Measurements from ENCODE around the gene FIG4.

DNA sequence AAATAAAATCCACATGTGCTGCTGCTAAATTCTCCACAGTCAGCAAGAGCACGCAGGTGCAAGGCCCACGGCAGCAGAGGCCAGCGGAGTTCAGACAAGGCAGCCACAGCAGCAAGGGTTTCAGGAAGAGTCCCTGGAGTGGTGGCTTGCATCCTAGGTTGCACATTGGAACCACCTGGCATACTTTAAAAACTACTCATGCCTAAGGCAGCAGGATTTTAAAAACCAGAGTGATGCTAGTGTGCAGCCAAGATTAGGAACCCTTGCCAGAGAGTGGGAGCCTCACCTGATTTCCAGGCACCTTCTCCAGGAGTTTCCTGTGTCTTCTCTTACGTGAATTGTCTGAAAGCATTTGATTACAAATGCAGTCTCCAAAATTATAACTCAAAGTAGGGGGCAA is 183.0 kb downstream of the FIG4 start:
- TF ChIP-seq TAF1 (IDR thresholded peaks at IDR 0.05; ENCODE audit: borderline replicate concordance, low read depth, low read length): no peak
- TF ChIP-seq, protein P1, sequence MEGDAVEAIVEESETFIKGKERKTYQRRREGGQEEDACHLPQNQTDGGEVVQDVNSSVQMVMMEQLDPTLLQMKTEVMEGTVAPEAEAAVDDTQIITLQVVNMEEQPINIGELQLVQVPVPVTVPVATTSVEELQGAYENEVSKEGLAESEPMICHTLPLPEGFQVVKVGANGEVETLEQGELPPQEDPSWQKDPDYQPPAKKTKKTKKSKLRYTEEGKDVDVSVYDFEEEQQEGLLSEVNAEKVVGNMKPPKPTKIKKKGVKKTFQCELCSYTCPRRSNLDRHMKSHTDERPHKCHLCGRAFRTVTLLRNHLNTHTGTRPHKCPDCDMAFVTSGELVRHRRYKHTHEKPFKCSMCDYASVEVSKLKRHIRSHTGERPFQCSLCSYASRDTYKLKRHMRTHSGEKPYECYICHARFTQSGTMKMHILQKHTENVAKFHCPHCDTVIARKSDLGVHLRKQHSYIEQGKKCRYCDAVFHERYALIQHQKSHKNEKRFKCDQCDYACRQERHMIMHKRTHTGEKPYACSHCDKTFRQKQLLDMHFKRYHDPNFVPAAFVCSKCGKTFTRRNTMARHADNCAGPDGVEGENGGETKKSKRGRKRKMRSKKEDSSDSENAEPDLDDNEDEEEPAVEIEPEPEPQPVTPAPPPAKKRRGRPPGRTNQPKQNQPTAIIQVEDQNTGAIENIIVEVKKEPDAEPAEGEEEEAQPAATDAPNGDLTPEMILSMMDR (IDR thresholded peaks at IDR 0.05): no peak
- no peak for TF ChIP-seq RAD21 (IDR thresholded peaks at IDR 0.05; ENCODE audit: low read length)
